ENCODE data around the gene LYZL1.

LYZL1 gene

GRCh38 chr10:29313071-29313470, 24.2 kb downstream of the LYZL1 start:
- H4K20me1 ChIP-seq (ENCODE audit: insufficient read depth, low read length, poor library complexity, severe bottlenecking), result no peaks in the 10 kb centered on the region
- no peak overlapping the region for H2AFZ ChIP-seq (ENCODE audit: low read length)
- no peaks in the 10 kb centered on the region for H3F3A ChIP-seq (ENCODE audit: low read depth)
- no peak overlapping the region for H3K4me2 ChIP-seq (ENCODE audit: low read depth, low read length, poor library complexity, severe bottlenecking)
- no peaks in the 10 kb centered on the region for H3K79me2 ChIP-seq (ENCODE audit: insufficient read depth, low read length)
- no peaks in the 10 kb centered on the region for H3K36me3 ChIP-seq (ENCODE audit: insufficient read depth, low read length)
- no peak for TF ChIP-seq EZH2phosphoT487 (IDR thresholded peaks at IDR 0.05; ENCODE audit: borderline replicate concordance)
- TF ChIP-seq CTCF (conservative IDR thresholded peaks at IDR 0.05; ENCODE audit: low read length), result no peak
- H3K9me2 ChIP-seq (replicated peaks; ENCODE audit: low read depth, low read length), result no peaks in the 10 kb centered on the region
- no peak overlapping the region for H3K4me3 ChIP-seq (ENCODE audit: low read length, poor library complexity, severe bottlenecking)
- H3K9ac ChIP-seq (ENCODE audit: low read depth, low read length, poor library complexity, severe bottlenecking), result no peak overlapping the region
- H3K4me1 ChIP-seq (ENCODE audit: insufficient read depth, low read length, poor library complexity, severe bottlenecking), result peaks cover 4% of the 10 kb centered on the region
- H3K27me3 ChIP-seq (ENCODE audit: insufficient read depth, low read length, poor library complexity, severe bottlenecking), result no peaks in the 10 kb centered on the region
- no peaks in the 10 kb centered on the region for H3K9me3 ChIP-seq (ENCODE audit: insufficient read depth, low read depth, low read length)

GRCh38 chr10:29314726-29315125, 25.9 kb downstream of the LYZL1 start:
- Histone ChIP-seq H3K4me1 (ENCODE audit: insufficient read depth, low read length, poor library complexity, severe bottlenecking) (peaks cover 16% of the 10 kb centered on the region), H3K36me3 (ENCODE audit: insufficient read depth, low read length) (no peaks in the 10 kb centered on the region), H3K4me2 (ENCODE audit: low read depth, low read length, poor library complexity, severe bottlenecking) (no peak overlapping the region), H2AFZ (ENCODE audit: low read length) (no peak overlapping the region), H3K27me3 (ENCODE audit: insufficient read depth, low read length, poor library complexity, severe bottlenecking) (no peaks in the 10 kb centered on the region), H3K9ac (ENCODE audit: low read depth, low read length, poor library complexity, severe bottlenecking) (no peak overlapping the region), H3F3A (ENCODE audit: low read depth) (no peaks in the 10 kb centered on the region), H3K4me3 (ENCODE audit: low read length, poor library complexity, severe bottlenecking) (no peak overlapping the region), H3K79me2 (ENCODE audit: insufficient read depth, low read length) (no peaks in the 10 kb centered on the region), H3K9me3 (ENCODE audit: insufficient read depth, low read depth, low read length) (no peaks in the 10 kb centered on the region), H3K9me2 (replicated peaks; ENCODE audit: low read depth, low read length) (no peaks in the 10 kb centered on the region), H4K20me1 (ENCODE audit: insufficient read depth, low read length, poor library complexity, severe bottlenecking) (no peaks in the 10 kb centered on the region)
- no peak for TF ChIP-seq CTCF (conservative IDR thresholded peaks at IDR 0.05; ENCODE audit: low read length)

- H3K4me3 ChIP-seq (ENCODE audit: low read length, poor library complexity, severe bottlenecking), result no peak overlapping the region
- no peaks in the 10 kb centered on the region for H3K36me3 ChIP-seq (ENCODE audit: insufficient read depth, low read length)
- H3K9me3 ChIP-seq (ENCODE audit: insufficient read depth, low read depth, low read length), result no peaks in the 10 kb centered on the region
- no peak overlapping the region for H3K9ac ChIP-seq (ENCODE audit: low read depth, low read length, poor library complexity, severe bottlenecking)
- H3K9me2 ChIP-seq (replicated peaks; ENCODE audit: low read depth, low read length), result no peaks in the 10 kb centered on the region
- no peak overlapping the region for H2AFZ ChIP-seq (ENCODE audit: low read length)
- no peaks in the 10 kb centered on the region for H3K27me3 ChIP-seq (ENCODE audit: insufficient read depth, low read length, poor library complexity, severe bottlenecking)
- H3K4me1 ChIP-seq (ENCODE audit: insufficient read depth, low read length, poor library complexity, severe bottlenecking), result peaks cover 16% of the 10 kb centered on the region
- H3K4me2 ChIP-seq (ENCODE audit: low read depth, low read length, poor library complexity, severe bottlenecking), result no peak overlapping the region
- TF ChIP-seq EZH2phosphoT487 (IDR thresholded peaks at IDR 0.05; ENCODE audit: borderline replicate concordance) (no peak), CTCF (conservative IDR thresholded peaks at IDR 0.05; ENCODE audit: low read length) (no peak)
- no peaks in the 10 kb centered on the region for H3K79me2 ChIP-seq (ENCODE audit: insufficient read depth, low read length)
- H3F3A ChIP-seq (ENCODE audit: low read depth), result no peaks in the 10 kb centered on the region
- H4K20me1 ChIP-seq (ENCODE audit: insufficient read depth, low read length, poor library complexity, severe bottlenecking), result no peaks in the 10 kb centered on the region
These were observed 26.9 kb downstream of the LYZL1 start for GRCh38 chr10:29315814-29316213.

All from Loucy (cell line).